Measurements from ENCODE around the gene CASP9.

Gene CASP9

GRCh38 chr1:15457585-15457984 is 66.4 kb downstream of the CASP9 start:
- H3K36me3 Mint-ChIP-seq (ENCODE audit: low read depth), result no peaks in the 10 kb centered on the region
- H3K4me3 Mint-ChIP-seq, result no peak overlapping the region
- H3K27ac Mint-ChIP-seq, result no peak overlapping the region
- H3K27me3 Mint-ChIP-seq, result peaks cover 2% of the 10 kb centered on the region
- H3K9me3 Mint-ChIP-seq, result no peaks in the 10 kb centered on the region
- DNase-seq, result no peak
- no peaks in the 10 kb centered on the region for H3K4me1 Mint-ChIP-seq
- ATAC-seq, result no peak

- Mint-ChIP-seq H3K36me3 (ENCODE audit: low read depth) (no peaks in the 10 kb centered on the region), H3K4me3 (no peak within 1 kb of the TSS), H3K27ac (no peak within 1 kb of the TSS), H3K4me1 (no peaks in the 10 kb centered on the region), H3K9me3 (no peaks in the 10 kb centered on the region), H3K27me3 (peaks cover 2% of the 10 kb centered on the region)
- ATAC-seq (no peak), DNase-seq (no peak)
Measured at GRCh38 chr1:15456313-15456954, 67.6 kb downstream of the CASP9 start, which contains the start of gene CELA2A. Gene CELA2A, plus strand, starts transcription at chr1:15456732. Its CDS starts 22 bp downstream, at chr1:15456754.

- no peak overlapping the region for H3K4me3 Mint-ChIP-seq
- H3K36me3 Mint-ChIP-seq (ENCODE audit: low read depth), result no peaks in the 10 kb centered on the region
- no peak for DNase-seq
- peaks cover 2% of the 10 kb centered on the region for H3K27me3 Mint-ChIP-seq
- ATAC-seq, result no peak
- no peaks in the 10 kb centered on the region for H3K9me3 Mint-ChIP-seq
- H3K4me1 Mint-ChIP-seq, result no peaks in the 10 kb centered on the region
- H3K27ac Mint-ChIP-seq, result no peak overlapping the region
Measured at GRCh38 chr1:15455522-15455921, 68.5 kb downstream of the CASP9 start.

GRCh38 chr1:15454256-15454655 is 69.8 kb downstream of the CASP9 start:
- no peak overlapping the region for H3K4me3 Mint-ChIP-seq
- no peak for DNase-seq

GRCh38 chr1:15453734-15454133 is 70.3 kb downstream of the CASP9 start:
- Mint-ChIP-seq H3K27ac (no peak overlapping the region), H3K4me3 (no peak overlapping the region), H3K27me3 (peaks cover 2% of the 10 kb centered on the region), H3K4me1 (no peaks in the 10 kb centered on the region), H3K9me3 (no peaks in the 10 kb centered on the region), H3K36me3 (ENCODE audit: low read depth) (no peaks in the 10 kb centered on the region)
- ATAC-seq (no peak), DNase-seq (no peak)

More at GRCh38 chr1:15454256-15454655, 69.8 kb downstream of the CASP9 start:
- no peaks in the 10 kb centered on the region for H3K36me3 Mint-ChIP-seq (ENCODE audit: low read depth)
- H3K4me1 Mint-ChIP-seq, result no peaks in the 10 kb centered on the region
- no peak overlapping the region for H3K27ac Mint-ChIP-seq
- no peaks in the 10 kb centered on the region for H3K9me3 Mint-ChIP-seq
- no peak for ATAC-seq
- peaks cover 2% of the 10 kb centered on the region for H3K27me3 Mint-ChIP-seq

- DNase-seq (no peak), ATAC-seq (no peak)
- H3K4me3 Mint-ChIP-seq, result no peak overlapping the region
- H3K4me1 Mint-ChIP-seq, result no peaks in the 10 kb centered on the region
- H3K27ac Mint-ChIP-seq, result no peak overlapping the region
- H3K9me3 Mint-ChIP-seq, result no peaks in the 10 kb centered on the region
- no peaks in the 10 kb centered on the region for H3K36me3 Mint-ChIP-seq (ENCODE audit: low read depth)
- H3K27me3 Mint-ChIP-seq, result peaks cover 2% of the 10 kb centered on the region
Measured at GRCh38 chr1:15452866-15453571, 71.0 kb downstream of the CASP9 start.

GRCh38 chr1:15452216-15452615 is 71.8 kb downstream of the CASP9 start:
- Mint-ChIP-seq H3K4me3 (no peak overlapping the region), H3K27me3 (peaks cover 10% of the 10 kb centered on the region), H3K27ac (no peak overlapping the region), H3K9me3 (no peaks in the 10 kb centered on the region), H3K36me3 (ENCODE audit: low read depth) (no peaks in the 10 kb centered on the region), H3K4me1 (no peaks in the 10 kb centered on the region)
- ATAC-seq (no peak), DNase-seq (no peak)

- H3K27me3 Mint-ChIP-seq, result peaks cover 12% of the 10 kb centered on the region
- H3K27ac Mint-ChIP-seq, result no peak overlapping the region
- no peak overlapping the region for H3K4me3 Mint-ChIP-seq
- ATAC-seq (no peak), DNase-seq (no peak)
- no peaks in the 10 kb centered on the region for H3K36me3 Mint-ChIP-seq (ENCODE audit: low read depth)
- H3K4me1 Mint-ChIP-seq, result no peaks in the 10 kb centered on the region
- H3K9me3 Mint-ChIP-seq, result no peaks in the 10 kb centered on the region
Measured at GRCh38 chr1:15451014-15451722, 72.8 kb downstream of the CASP9 start.

- Mint-ChIP-seq H3K9me3 (no peaks in the 10 kb centered on the region), H3K27ac (no peak overlapping the region), H3K4me3 (no peak overlapping the region), H3K4me1 (no peaks in the 10 kb centered on the region), H3K27me3 (peaks cover 16% of the 10 kb centered on the region), H3K36me3 (ENCODE audit: low read depth) (no peaks in the 10 kb centered on the region)
- no peak for DNase-seq
- no peak for ATAC-seq
Measured at GRCh38 chr1:15449567-15449966, 74.4 kb downstream of the CASP9 start.

GRCh38 chr1:15448877-15449462 is 75.0 kb downstream of the CASP9 start:
- Mint-ChIP-seq H3K4me3 (no peak overlapping the region), H3K36me3 (ENCODE audit: low read depth) (no peaks in the 10 kb centered on the region), H3K27me3 (peaks cover 16% of the 10 kb centered on the region), H3K27ac (no peak overlapping the region), H3K4me1 (no peaks in the 10 kb centered on the region), H3K9me3 (no peaks in the 10 kb centered on the region)
- ATAC-seq (no peak), DNase-seq (no peak)

GRCh38 chr1:15446212-15446611 is 77.8 kb downstream of the CASP9 start:
- Mint-ChIP-seq H3K36me3 (ENCODE audit: low read depth) (no peaks in the 10 kb centered on the region), H3K4me3 (no peak overlapping the region), H3K9me3 (no peaks in the 10 kb centered on the region), H3K4me1 (no peaks in the 10 kb centered on the region), H3K27me3 (peaks cover 16% of the 10 kb centered on the region), H3K27ac (no peak overlapping the region)
- ATAC-seq, result no peak
- no peak for DNase-seq

GRCh38 chr1:15445390-15446122 is 78.5 kb downstream of the CASP9 start:
- DNase-seq (no peak), ATAC-seq (no peak)
- no peak overlapping the region for H3K4me3 Mint-ChIP-seq
- peaks cover 16% of the 10 kb centered on the region for H3K27me3 Mint-ChIP-seq
- H3K27ac Mint-ChIP-seq, result no peak overlapping the region
- H3K36me3 Mint-ChIP-seq (ENCODE audit: low read depth), result no peaks in the 10 kb centered on the region
- H3K9me3 Mint-ChIP-seq, result no peaks in the 10 kb centered on the region
- H3K4me1 Mint-ChIP-seq, result no peaks in the 10 kb centered on the region

GRCh38 chr1:15444468-15445389 is 79.3 kb downstream of the CASP9 start:
- Mint-ChIP-seq H3K4me1 (no peaks in the 10 kb centered on the region), H3K36me3 (ENCODE audit: low read depth) (no peaks in the 10 kb centered on the region), H3K27me3 (peaks cover 16% of the 10 kb centered on the region), H3K9me3 (no peaks in the 10 kb centered on the region), H3K27ac (no peak overlapping the region), H3K4me3 (no peak overlapping the region)
- no peak for ATAC-seq
- no peak for DNase-seq

Data from activated naive CD8-positive, alpha-beta T cell treated with anti-CD3 and anti-CD28 coated beads, Interleukin-2, amount 50 U/mL, for 24 hours (primary cell).